NOMO-1 (cell line): ENCODE measurements around the gene LMF1.
"Not testable (repeated sequence)": the region's sequence is repeated elsewhere in the genome, so short reads cannot be mapped to it uniquely, and the experiment has no call there.

Source experiments
- DNase-seq, 2 experiments: peaks; one replicate each; lab custom pipeline; 2025; ENCODE audit not compliant: unreplicated experiment in 2 of 2; lab: John Stamatoyannopoulos, UW

LMF1 gene

DNA sequence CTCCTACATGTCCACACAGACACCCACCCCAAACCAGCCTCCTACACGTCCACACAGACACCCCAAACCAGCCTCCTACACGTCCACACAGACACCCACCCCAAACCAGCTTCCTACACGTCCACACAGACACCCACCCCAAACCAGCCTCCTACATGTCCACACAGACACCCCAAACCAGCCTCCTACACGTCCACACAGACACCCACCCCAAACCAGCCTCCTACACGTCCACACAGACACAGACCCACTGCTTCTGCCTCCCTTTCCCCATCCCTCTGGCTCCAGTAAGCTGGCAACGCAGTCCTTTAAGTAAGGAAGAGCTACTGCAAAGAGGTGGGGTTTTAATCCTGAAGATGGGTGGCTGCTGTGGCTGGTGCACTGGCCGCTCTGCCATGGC is 17.0 kb downstream of the LMF1 start:
- not testable (repeated sequence) for DNase-seq

DNA sequence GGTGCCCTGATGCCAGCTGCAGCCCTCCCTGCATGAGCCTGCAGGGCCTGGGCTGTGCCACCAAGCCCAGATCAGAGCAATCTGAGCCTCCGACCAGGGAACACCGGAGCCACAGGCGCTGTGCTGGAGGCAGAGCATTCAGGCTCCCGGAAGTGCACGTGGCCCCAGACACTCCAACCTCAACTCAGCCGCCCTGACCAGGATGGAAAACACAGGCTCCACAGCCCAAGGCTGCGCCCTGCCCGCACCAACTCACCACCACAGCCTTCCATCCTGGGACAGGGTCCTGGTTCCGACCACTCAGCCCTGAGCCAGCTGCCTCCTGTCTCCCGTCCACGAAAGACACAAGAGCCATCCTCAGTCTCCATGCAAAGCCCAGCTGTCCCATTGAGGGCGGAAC is 18.5 kb downstream of the LMF1 start:
- no peak for DNase-seq

- DNase-seq = no peak
Observed at GRCh38 chr16:951660-952301, 19.0 kb downstream of the LMF1 start.

DNA sequence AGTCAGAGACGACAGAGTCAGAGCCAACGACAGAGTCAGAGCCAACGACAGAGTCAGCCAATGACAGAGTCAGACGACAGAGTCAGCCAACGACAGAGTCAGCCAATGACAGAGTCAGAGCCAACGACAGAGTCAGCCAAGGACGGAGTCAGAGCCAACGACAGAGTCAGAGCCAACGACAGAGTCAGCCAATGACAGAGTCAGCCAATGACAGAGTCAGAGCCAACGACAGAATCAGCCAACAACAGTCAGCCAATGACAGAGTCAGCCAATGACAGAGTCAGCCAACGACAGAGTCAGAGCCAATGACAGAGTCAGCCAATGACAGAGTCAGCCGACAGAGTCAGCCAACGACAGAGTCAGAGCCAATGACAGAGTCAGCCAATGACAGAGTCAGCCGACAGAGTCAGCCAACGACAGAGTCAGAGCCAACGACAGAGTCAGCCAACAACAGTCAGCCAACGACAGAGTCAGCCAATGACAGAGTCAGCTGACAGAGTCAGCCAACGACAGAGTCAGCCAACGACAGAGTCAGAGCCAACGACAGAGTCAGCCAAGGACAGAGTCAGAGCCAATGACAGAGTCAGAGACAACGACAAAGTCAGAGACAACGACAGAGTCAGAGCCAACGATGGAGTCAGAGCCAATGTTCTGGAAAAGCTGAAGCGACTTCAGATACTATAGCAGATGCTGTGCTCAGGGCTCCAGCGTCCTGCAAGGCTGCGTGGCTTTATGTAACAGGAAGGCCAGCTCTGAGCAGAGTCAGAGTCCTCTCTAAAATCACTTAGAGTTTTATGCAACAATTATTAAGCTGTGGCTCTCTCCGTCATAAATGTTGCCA is 19.8 kb downstream of the LMF1 start:
- not testable (repeated sequence) for DNase-seq

DNA sequence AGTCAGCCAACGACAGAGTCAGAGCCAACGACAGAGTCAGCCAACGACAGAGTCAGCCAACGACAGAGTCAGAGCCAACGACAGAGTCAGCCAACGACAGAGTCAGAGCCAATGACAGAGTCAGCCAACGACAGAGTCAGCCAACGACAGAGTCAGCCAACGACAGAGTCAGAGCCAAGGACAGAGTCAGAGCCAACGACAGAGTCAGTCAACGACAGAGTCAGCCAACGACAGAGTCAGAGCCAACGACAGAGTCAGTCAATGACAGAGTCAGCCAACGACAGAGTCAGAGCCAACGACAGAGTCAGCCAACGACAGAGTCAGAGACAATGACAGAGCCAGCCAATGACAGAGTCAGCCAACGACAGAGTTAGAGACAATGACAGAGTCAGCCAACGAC is 22.0 kb downstream of the LMF1 start:
- not testable (repeated sequence) for DNase-seq

- DNase-seq = not testable (repeated sequence)
Observed at GRCh38 chr16:947922-948303, 22.9 kb downstream of the LMF1 start.

DNA sequence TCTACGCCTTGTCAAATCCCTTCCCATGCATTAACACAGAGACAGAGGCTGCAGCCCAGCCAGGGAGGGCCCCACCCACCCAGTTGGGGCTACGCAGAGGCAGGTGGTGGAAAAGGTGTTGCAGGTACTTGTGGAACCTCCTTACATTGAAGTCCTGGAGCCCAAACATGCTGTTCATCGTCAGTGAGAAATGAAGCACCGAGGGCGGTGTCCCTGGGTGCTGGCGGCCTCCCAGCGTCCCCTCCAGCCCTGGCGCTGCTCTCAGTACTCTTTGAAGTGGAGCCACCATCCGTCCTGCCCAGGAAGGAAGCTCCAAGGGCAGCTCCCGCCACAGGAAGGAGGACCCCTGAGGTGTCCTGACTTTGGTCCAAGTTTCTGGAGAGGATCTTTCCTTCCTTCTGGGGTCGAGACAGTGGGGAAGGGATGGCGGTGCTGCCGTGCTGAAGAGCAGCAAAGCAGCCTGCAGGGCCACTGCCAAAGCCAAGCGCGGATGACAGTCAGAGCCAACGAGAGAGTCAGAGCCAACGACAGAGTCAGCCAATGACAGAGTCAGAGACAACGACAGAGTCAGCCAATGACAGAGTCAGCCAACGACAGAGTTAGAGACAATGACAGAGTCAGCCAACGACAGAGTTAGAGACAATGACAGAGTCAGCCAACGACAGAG is 23.4 kb downstream of the LMF1 start:
- no peak for DNase-seq

DNA sequence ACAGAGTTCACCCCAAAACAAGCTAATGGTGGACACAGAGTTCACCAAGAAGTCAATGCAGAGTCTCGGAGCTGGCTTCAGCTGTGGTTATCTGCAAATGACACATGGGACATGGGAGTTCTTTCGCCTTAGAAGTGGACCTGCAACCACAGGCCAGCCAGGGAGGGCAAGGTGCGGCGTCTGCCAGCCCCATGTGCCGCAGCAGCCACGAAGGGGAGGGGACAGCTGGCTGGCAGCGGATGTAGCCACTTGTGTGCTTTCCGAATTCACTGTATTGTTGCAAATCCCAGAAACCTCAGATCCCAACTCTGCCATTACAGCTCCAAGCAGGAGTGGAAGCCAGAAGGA is 24.8 kb downstream of the LMF1 start:
- DNase-seq = no peak

DNA sequence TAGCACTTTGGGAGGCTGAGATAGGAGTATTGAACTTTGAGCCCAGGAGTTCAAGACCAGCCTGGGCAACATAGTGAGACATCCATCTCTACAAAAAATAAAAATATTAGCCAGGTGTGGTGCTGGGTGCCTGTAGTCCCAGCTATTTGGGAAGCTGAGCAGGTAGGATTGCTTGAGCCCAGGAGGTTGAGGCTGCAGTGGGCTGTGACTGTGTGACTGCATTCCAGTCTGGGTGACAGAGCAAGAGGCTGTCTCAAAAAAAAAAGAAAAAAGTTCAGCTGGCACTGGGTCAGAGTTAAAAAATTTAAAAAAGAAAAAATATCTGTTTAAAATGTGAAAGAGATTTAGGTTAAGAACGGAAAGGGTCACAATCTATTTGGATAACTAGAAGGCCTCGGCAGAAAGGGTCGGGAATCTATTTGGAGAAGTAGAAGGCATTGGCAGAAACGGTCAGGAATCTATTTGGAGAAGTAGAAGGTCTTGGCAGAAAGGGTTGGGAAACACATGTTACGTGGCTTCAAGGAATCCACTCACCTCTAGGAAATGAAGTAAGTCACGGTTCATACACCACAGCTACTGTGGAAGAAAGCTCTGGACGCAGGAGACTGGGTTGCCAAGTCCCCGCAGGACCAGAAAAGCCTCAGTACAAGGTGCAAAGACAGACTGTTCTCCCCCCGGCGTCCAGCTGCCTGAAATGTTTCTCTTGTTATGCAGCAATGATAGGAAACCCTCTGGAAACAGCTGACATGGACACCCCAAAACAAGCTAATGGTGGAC is 25.3 kb downstream of the LMF1 start:
- DNase-seq = no peak

- no peak for DNase-seq
Observed at GRCh38 chr16:943971-944370, 26.8 kb downstream of the LMF1 start.

GRCh38 chr16:942436-943060 is 28.2 kb downstream of the LMF1 start:
- no peak for DNase-seq

DNA sequence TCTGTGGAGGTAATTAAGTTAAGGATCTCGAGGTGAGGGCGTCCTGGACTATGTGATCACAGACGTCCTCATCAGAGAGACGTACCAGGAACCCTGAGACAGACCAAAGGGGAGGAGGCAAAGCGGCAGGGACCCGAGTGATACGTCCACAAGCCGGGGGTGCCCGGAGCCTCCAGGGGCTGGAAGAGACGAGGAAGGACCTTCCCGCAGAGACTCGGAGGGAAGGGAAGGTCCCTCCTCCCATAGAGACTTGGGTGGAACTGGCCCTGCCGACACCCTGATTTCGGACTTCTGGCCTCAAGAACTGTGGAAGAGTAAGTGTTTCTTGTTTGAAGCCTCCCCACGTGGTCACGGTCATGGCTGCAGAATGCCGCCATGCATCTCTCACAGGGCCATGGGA is 30.8 kb downstream of the LMF1 start:
- DNase-seq = no peak

- DNase-seq = no peak
Observed at GRCh38 chr16:939311-939710, 31.5 kb downstream of the LMF1 start.

DNA sequence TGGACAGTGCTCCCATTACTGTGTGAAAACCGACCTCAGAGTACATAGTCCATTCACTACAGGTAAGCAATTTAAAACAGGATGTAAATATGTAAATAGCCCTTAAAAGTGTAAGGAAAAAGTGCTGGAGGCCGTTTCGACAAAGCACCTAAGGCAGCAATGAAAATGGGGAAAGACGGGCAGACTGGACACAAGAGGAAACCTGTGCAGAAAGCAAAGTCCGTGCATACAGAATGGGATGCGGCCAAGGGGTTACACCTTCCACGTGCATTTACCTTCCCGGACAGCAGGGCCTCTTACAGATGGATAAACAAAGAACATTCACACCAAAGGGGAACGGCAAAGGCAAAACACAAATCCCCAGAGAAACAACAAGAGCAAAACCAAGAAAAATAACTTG is 32.0 kb downstream of the LMF1 start:
- no peak for DNase-seq

DNA sequence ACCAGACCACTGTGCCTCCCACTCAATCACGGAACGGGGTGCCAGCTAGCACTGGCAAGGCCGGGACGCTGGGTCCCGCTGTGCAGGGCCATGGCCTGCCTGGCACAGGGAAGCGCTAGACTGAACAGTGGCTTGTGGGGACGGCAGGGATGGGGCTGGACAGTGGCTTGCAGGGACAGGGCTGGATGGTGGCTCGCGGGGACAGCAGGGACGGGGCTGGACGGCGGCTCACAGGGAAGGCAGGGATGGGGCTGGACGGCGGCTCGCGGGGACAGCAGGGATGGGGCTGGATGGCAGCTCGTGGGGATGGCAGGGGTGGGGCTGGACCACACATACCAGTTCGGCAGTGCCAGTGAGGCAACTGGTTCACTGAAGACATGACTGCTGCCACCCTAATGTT is 32.6 kb downstream of the LMF1 start:
- no peak for DNase-seq

- DNase-seq = no peak
Observed at GRCh38 chr16:937723-938122, 33.1 kb downstream of the LMF1 start.

- DNase-seq = no peak
Observed at GRCh38 chr16:937311-937710, 33.5 kb downstream of the LMF1 start.

GRCh38 chr16:935684-936083 is 35.1 kb downstream of the LMF1 start:
- DNase-seq = no peak

DNA sequence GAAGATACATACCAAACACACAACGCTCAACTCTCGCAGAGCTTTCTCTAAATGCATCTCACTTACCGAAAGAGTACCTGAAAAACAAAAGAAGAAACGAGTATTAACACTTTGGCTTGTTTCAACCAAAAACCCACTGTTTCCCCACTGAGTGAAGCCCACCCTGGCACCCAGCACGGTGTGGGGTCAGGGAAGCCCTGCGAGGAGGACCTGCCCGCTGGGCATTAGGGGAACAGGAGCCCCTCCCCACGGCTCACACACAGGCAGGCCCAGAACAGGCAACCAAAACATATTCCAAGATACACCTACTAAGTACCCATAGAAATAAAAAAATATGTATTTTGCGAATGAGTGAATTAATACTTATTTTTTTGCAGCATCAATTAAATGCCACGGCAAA is 36.6 kb downstream of the LMF1 start:
- no peak for DNase-seq

DNA sequence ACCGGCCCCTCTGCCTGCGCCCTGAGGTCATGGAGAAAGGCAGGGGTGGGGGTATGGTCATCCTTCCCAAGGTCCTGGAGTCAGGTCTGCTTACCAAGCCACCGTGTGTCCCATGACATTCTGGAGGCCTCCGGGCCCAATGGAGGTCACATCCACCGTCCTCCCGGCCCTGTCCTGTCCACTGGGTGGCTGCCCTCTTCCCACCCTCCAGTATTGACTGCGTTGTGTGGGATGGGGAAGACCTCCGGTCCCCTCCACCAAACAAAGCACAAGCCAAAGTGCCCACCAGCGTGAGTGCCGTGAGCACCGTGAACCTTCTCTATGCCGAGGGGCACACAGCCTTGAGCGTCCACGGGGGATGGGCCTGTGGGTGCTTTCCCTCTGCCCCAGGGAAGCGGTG is 37.2 kb downstream of the LMF1 start:
- no peak for DNase-seq

GRCh38 chr16:932831-933330 is 37.9 kb downstream of the LMF1 start:
- no peak for DNase-seq
